A549 treated with Hydrocortisone at 1 μM for 4 hours (cell line): ENCODE results near the gene PXN. TPM values are rescaled to one million over a fixed set of nuclear protein-coding genes. Genes with fewer than 3 reads are reported as not detected.

ENCODE experiments used
- total RNA-seq: library from RNA; stranded (reverse); fragments of 200-300 nt; extraction: Qiagen RNA extraction; gene quantifications from 5 replicates; pipeline ENCODE4 v1.2.3, GENCODE V29; 2022

The PXN gene
- total RNA-seq = 194 to 252 TPM (median 228 TPM) in 5 replicates

GRCh38 chr12:120265473-120266179 lies at the start of gene PXN:
Gene PXN, minus strand, starts transcription at chr12:120265730. Its CDS starts 101 bp downstream, at chr12:120265629.

GRCh38 chr12:120301962-120302815 lies 36.7 kb upstream of the PXN start, which contains the start of gene SIRT4:
Gene SIRT4, plus strand, starts transcription at chr12:120302321. Its CDS starts 1,241 bp downstream, at chr12:120303562.

GRCh38 chr12:120292661-120293531 lies 27.4 kb upstream of the PXN start, which contains the start of gene RNU4-1:
Gene RNU4-1, minus strand, starts transcription at chr12:120293237.

GRCh38 chr12:120194534-120195395 lies 70.8 kb downstream of the PXN start, which contains the start of gene GCN1:
Gene GCN1, minus strand, starts transcription at chr12:120194715. Its CDS starts 18 bp downstream, at chr12:120194697.

Other genes starting within 250 kb of the PXN start
- 78.3 to 82.8 TPM (median 81.4 TPM) in 5 replicates for gene RAB35, start 149.0 kb downstream of the PXN start, total RNA-seq
- 48.3 to 68.5 TPM (median 54.5 TPM) in 5 replicates for gene GCN1, start 71.0 kb downstream of the PXN start, total RNA-seq
- gene RPLP0, start 64.6 kb downstream of the PXN start, total RNA-seq = 3,464 to 3,625 TPM (median 3,504 TPM) in 5 replicates
- gene RNU4-2, start 26.2 kb upstream of the PXN start, total RNA-seq = 13.0 to 143 TPM in 2 of 5 replicates, not detected in the others
- 13.1 to 86.0 TPM in 2 of 5 replicates, not detected in the others for gene RNU4-1, start 27.5 kb upstream of the PXN start, total RNA-seq
- 0.67 to 1.1 TPM (median 0.90 TPM) in 5 replicates for gene SIRT4, start 36.6 kb upstream of the PXN start, total RNA-seq
- gene PLA2G1B, start 62.0 kb upstream of the PXN start, total RNA-seq = not detected in 5 replicates
- 1.2 to 1.5 TPM (median 1.3 TPM) in 5 replicates for gene MSI1, start 103.4 kb upstream of the PXN start, total RNA-seq
- gene COX6A1, start 172.4 kb upstream of the PXN start, total RNA-seq = 610 to 874 TPM (median 842 TPM) in 5 replicates
- 74.0 to 86.7 TPM (median 77.2 TPM) in 5 replicates for gene TRIAP1, start 180.7 kb upstream of the PXN start, total RNA-seq
- gene GATC, start 180.7 kb upstream of the PXN start, total RNA-seq = 24.7 to 26.9 TPM (median 25.2 TPM) in 5 replicates
- 179 to 218 TPM (median 206 TPM) in 5 replicates for gene SRSF9, start 204.0 kb upstream of the PXN start, total RNA-seq
- gene DYNLL1, start 230.4 kb upstream of the PXN start, total RNA-seq = 575 to 655 TPM (median 585 TPM) in 5 replicates